ENCODE results near the gene RANBP17. TPM values are rescaled to one million over a fixed set of nuclear protein-coding genes. Genes with fewer than 3 reads are reported as not detected.

RANBP17 gene
- total and polyA plus RNA-seq, 2 experiments from 2014 or later: 10.9 to 20.0 TPM

GRCh38 chr5:170894665-170895064, 32.8 kb downstream of the RANBP17 start:
- Histone ChIP-seq H3K27ac (no peak overlapping the region), H3K9me3 (ENCODE audit: low read depth) (no peaks in the 10 kb centered on the region), H3K4me3 (no peak overlapping the region), H3K27me3 (no peaks in the 10 kb centered on the region), H3K4me1 (ENCODE audit: low read depth) (no peaks in the 10 kb centered on the region), H3K36me3 (peaks cover 5% of the 10 kb centered on the region)
- no peak for DNase-seq (ENCODE audit: low read depth in 1 of 2, low spot score in 1 of 2)
- TF ChIP-seq CTCF (IDR thresholded peaks at IDR 0.05; ENCODE audit: low read depth, low read length): no peak

GRCh38 chr5:170896779-170897178, 35.0 kb downstream of the RANBP17 start:
- no peak overlapping the region for H3K27ac ChIP-seq
- peak; percentile 52 for TF ChIP-seq CTCF (IDR thresholded peaks at IDR 0.05; ENCODE audit: low read depth, low read length)
- H3K9me3 ChIP-seq (ENCODE audit: low read depth): no peaks in the 10 kb centered on the region
- H3K27me3 ChIP-seq: no peaks in the 10 kb centered on the region
- no peak overlapping the region for H3K4me3 ChIP-seq
- peaks cover 5% of the 10 kb centered on the region for H3K36me3 ChIP-seq
- H3K4me1 ChIP-seq (ENCODE audit: low read depth): no peaks in the 10 kb centered on the region
- peak; percentile 28 to 73 for DNase-seq (ENCODE audit: low read depth in 1 of 2, low spot score in 1 of 2)

GRCh38 chr5:170903075-170903474, 41.3 kb downstream of the RANBP17 start:
- Histone ChIP-seq H3K9me3 (ENCODE audit: low read depth) (no peaks in the 10 kb centered on the region), H3K4me1 (ENCODE audit: low read depth) (no peaks in the 10 kb centered on the region), H3K27ac (no peak overlapping the region), H3K4me3 (no peak overlapping the region), H3K36me3 (no peaks in the 10 kb centered on the region), H3K27me3 (no peaks in the 10 kb centered on the region)
- DNase-seq (ENCODE audit: low read depth in 1 of 2, low spot score in 1 of 2): no peak
- TF ChIP-seq CTCF (IDR thresholded peaks at IDR 0.05; ENCODE audit: low read depth, low read length): no peak

- DNase-seq (ENCODE audit: low read depth in 1 of 2, low spot score in 1 of 2): peak in 1 of 2 donors; percentile 85
Observed at GRCh38 chr5:170907758-170908157, 45.9 kb downstream of the RANBP17 start.

GRCh38 chr5:170913573-170913972, 51.8 kb downstream of the RANBP17 start:
- no peaks in the 10 kb centered on the region for H3K4me1 ChIP-seq (ENCODE audit: low read depth)
- H3K36me3 ChIP-seq: peaks cover 5% of the 10 kb centered on the region
- TF ChIP-seq CTCF (IDR thresholded peaks at IDR 0.05; ENCODE audit: low read depth, low read length): no peak
- no peak for DNase-seq (ENCODE audit: low read depth in 1 of 2, low spot score in 1 of 2)
- no peak overlapping the region for H3K4me3 ChIP-seq
- no peaks in the 10 kb centered on the region for H3K9me3 ChIP-seq (ENCODE audit: low read depth)
- no peak overlapping the region for H3K27ac ChIP-seq
- no peaks in the 10 kb centered on the region for H3K27me3 ChIP-seq

More at GRCh38 chr5:170907758-170908157, 45.9 kb downstream of the RANBP17 start:
- Histone ChIP-seq H3K36me3 (peaks cover 5% of the 10 kb centered on the region), H3K9me3 (ENCODE audit: low read depth) (no peaks in the 10 kb centered on the region), H3K27me3 (no peaks in the 10 kb centered on the region), H3K4me1 (ENCODE audit: low read depth) (no peaks in the 10 kb centered on the region), H3K27ac (no peak overlapping the region), H3K4me3 (no peak overlapping the region)
- no peak for TF ChIP-seq CTCF (IDR thresholded peaks at IDR 0.05; ENCODE audit: low read depth, low read length)

- DNase-seq (ENCODE audit: low read depth in 1 of 2, low spot score in 1 of 2): peak in 1 of 2 donors; percentile 20
- no peak overlapping the region for H3K27ac ChIP-seq
- no peaks in the 10 kb centered on the region for H3K9me3 ChIP-seq (ENCODE audit: low read depth)
- H3K4me1 ChIP-seq (ENCODE audit: low read depth): no peaks in the 10 kb centered on the region
- H3K4me3 ChIP-seq: no peak overlapping the region
- no peaks in the 10 kb centered on the region for H3K27me3 ChIP-seq
- peak; percentile 17 for TF ChIP-seq CTCF (IDR thresholded peaks at IDR 0.05; ENCODE audit: low read depth, low read length)
- H3K36me3 ChIP-seq: no peaks in the 10 kb centered on the region
Observed at GRCh38 chr5:170917113-170917512, 55.3 kb downstream of the RANBP17 start.
